KMS-11 (cell line): ENCODE results near the gene TPRN.

Experiments
- H2AFZ ChIP-seq: fragments of 200-600 bp; sonication (generic); 2 replicates; pipeline ENCODE4 v1.6.1; 2016; ENCODE audit warnings: antibody characterized with exemption, mixed run types, low read depth
- H3K27ac ChIP-seq: fragments of 200-600 bp; sonication (generic); 2 replicates; pipeline ENCODE4 v1.6.1; 2016; ENCODE audit warnings: mild to moderate bottlenecking, mixed run types
- H3K27me3 ChIP-seq: fragments of 200-600 bp; sonication (generic); 2 replicates; pipeline ENCODE4 v1.6.1; 2017; ENCODE audit warnings: mild to moderate bottlenecking, low read depth, mixed run types, moderate library complexity; ENCODE audit not compliant: insufficient read depth
- H3K36me3 ChIP-seq: fragments of 200-600 bp; sonication (generic); 2 replicates; pipeline ENCODE4 v1.6.1; 2017; ENCODE audit warnings: mild to moderate bottlenecking, mixed run types; ENCODE audit not compliant: insufficient read depth
- H3K4me1 ChIP-seq: fragments of 200-600 bp; sonication (generic); 2 replicates; pipeline ENCODE4 v1.6.1; 2016; ENCODE audit warnings: mild to moderate bottlenecking, low read depth, mixed run types; ENCODE audit not compliant: poor library complexity, severe bottlenecking
- H3K4me2 ChIP-seq: fragments of 200-600 bp; sonication (generic); 2 replicates; pipeline ENCODE4 v1.7.0; 2016; ENCODE audit warnings: mild to moderate bottlenecking, mixed run types
- H3K4me3 ChIP-seq: fragments of 200-600 bp; sonication (generic); IDR thresholded peaks from 2 replicates; pipeline ENCODE4 v1.6.1; 2017; ENCODE audit warnings: low read depth, low read length, mixed read lengths; ENCODE audit not compliant: insufficient read depth
- H3K79me2 ChIP-seq: fragments of 200-600 bp; sonication (generic); 2 replicates; pipeline ENCODE4 v1.6.1; 2016; ENCODE audit warnings: low read depth, mixed run types; ENCODE audit not compliant: insufficient read depth
- H3K9ac ChIP-seq: fragments of 200-600 bp; sonication (generic); 2 replicates; pipeline ENCODE4 v1.6.1; 2016; ENCODE audit warnings: mild to moderate bottlenecking, mixed run types
- H4K20me1 ChIP-seq: fragments of 200-600 bp; sonication (generic); 2 replicates; pipeline ENCODE4 v1.6.1; 2016; ENCODE audit warnings: mild to moderate bottlenecking, mixed run types; ENCODE audit not compliant: insufficient read depth
- TF ChIP-seq, protein P1 (sequence below): fragments of 200-600 bp; sonication (generic); conservative IDR thresholded peaks from 2 replicates; pipeline ENCODE4 v1.6.1; 2017; ENCODE audit warnings: low read depth, mild to moderate bottlenecking, antibody characterized with exemption, low read length, moderate library complexity, mixed read lengths

The TPRN gene

DNA sequence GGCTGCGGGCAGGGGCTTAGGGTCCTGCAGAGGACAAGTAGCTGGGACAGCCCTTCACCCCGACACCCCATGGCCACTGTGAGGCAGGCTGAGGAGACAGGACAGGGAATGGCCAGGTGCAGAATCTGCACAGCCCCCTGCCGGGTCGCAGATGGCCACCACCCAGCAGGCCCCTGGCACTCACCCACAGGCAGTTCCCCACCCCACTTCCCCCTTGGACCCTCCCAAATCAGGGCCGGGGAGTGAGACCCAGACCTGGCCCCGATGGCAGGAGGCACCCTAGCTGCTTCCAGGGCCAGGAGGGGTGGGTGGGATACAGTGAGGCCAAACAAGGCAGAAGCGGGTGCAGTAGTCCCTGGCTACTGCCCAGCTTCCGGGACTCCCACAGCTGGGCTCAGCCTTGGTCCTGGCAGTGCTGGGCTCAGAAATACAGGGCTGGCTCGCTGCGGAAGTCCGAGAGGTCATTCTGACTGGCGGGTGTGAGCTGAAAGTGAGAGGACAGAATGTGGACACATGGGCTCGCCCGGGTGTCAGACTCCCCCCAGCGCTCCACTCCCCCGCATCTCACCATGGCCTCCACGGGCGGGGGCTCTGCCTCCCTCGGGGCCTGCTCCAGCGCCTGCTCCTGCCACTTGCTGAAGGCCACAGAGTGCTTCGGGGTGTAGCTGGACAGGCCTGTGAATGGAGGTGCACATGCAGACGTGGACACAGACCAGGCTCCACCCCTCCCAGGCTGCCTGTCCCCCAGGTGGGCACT lies 8.7 kb downstream of the TPRN start:
- Histone ChIP-seq H4K20me1 (no peaks in the 10 kb centered on the region), H3K9ac (no peak overlapping the region), H3K36me3 (no peaks in the 10 kb centered on the region), H3K27ac (no peak overlapping the region), H3K27me3 (no peaks in the 10 kb centered on the region), H3K79me2 (peaks cover 25% of the 10 kb centered on the region), H3K4me2 (no peak overlapping the region), H3K4me3 (no peak overlapping the region), H2AFZ (no peak overlapping the region), H3K4me1 (peaks cover 19% of the 10 kb centered on the region)
- TF ChIP-seq, protein P1, sequence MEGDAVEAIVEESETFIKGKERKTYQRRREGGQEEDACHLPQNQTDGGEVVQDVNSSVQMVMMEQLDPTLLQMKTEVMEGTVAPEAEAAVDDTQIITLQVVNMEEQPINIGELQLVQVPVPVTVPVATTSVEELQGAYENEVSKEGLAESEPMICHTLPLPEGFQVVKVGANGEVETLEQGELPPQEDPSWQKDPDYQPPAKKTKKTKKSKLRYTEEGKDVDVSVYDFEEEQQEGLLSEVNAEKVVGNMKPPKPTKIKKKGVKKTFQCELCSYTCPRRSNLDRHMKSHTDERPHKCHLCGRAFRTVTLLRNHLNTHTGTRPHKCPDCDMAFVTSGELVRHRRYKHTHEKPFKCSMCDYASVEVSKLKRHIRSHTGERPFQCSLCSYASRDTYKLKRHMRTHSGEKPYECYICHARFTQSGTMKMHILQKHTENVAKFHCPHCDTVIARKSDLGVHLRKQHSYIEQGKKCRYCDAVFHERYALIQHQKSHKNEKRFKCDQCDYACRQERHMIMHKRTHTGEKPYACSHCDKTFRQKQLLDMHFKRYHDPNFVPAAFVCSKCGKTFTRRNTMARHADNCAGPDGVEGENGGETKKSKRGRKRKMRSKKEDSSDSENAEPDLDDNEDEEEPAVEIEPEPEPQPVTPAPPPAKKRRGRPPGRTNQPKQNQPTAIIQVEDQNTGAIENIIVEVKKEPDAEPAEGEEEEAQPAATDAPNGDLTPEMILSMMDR = no peak

GRCh38 chr9:137191245-137191644 lies 9.3 kb downstream of the TPRN start:
- Histone ChIP-seq H3K36me3 (no peaks in the 10 kb centered on the region), H3K27ac (no peak overlapping the region), H3K27me3 (no peaks in the 10 kb centered on the region), H2AFZ (no peak overlapping the region), H3K4me2 (no peak overlapping the region), H3K79me2 (peaks cover 31% of the 10 kb centered on the region), H3K4me3 (no peak overlapping the region), H3K4me1 (peaks cover 24% of the 10 kb centered on the region), H3K9ac (no peak overlapping the region), H4K20me1 (no peaks in the 10 kb centered on the region)
- TF ChIP-seq, protein P1 = no peak

DNA sequence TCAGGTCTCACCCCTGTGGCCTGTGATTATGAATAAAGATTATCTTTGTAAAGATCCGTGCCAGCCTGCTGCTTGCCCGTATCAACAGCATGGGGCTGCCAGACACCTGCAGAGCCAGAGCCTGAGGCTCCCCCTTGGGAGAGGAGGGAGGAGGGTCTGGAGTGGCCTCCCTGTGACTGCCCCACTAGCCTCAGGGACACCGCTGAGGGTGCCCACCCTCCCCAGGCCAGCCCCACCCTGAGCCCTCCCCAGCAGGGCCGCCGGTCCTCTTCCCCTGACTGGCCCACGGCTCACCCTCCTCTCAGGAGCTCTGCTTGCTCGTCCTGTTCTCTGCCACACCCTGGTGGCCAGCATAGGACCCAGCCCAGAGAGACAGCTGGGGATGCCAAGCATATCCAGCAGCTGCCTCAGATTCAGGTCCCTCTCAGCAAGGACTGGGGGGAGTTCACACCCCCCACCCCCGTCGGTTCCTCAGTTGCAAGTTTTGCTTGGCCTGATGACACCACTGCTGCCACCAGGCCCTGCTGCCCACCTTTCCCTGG lies 10.2 kb downstream of the TPRN start:
- H3K79me2 ChIP-seq = peaks cover 31% of the 10 kb centered on the region
- H3K27ac ChIP-seq = peak overlapping the region; percentile 90; the same call in 1 of the 2 replicates
- peak overlapping the region; percentile 81 for H3K4me2 ChIP-seq

DNA sequence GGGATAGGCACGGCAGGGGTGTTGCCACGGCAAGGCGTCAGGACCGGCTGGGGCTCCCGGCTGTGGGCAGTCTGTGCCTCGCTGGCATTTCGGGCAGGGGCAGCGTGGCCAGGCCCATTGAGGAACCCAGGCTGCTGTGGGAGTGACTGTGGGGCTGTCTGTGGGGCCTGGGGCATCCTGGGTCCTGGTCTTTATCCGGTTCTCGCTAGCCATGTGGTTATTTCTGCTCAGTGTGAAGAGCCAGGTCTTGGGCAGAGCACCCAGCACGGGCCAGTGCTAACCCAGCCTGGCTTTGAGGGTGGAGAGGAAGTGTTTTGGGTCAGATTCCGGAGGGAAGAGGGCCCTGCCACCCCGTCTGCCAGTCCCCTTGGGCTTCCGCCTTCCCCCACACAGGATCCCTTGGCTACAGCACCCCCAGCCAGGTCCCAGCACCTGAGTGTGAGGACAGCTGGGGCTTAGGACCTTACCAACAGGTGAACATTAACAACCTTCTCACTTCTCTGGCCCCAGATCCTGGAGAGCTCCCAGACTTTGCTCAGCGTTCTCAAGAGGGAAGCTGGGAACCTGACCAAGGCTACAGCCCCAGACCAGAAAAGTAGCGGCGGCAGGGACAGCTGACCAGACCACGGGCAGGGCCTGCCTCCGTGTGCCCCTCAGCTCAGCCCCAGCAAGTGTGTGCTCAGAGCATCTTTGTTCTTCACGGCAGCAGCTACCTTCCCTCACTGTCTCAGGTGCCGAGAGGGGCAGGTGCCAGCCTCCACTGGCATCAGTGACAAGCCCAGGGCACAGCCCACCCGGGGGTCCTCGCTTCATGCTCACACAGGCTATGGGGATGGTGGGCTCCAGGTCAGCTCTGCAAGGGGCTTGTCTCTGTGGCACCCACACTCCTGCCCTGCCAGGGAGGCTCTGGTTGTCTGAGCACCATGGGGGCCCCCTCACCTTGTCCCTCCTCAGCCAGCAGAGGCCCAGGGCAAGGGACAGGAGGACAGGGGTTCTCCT lies 10.9 kb downstream of the TPRN start:
- H3K27ac ChIP-seq = peak overlapping the region; percentile 90
- H3K9ac ChIP-seq = peak overlapping the region; percentile 81
- H3K27me3 ChIP-seq = no peaks in the 10 kb centered on the region
- no peaks in the 10 kb centered on the region for H4K20me1 ChIP-seq
- peak overlapping the region; percentile 60; the same call in 1 of the 2 replicates for H2AFZ ChIP-seq
- H3K4me2 ChIP-seq = peak overlapping the region; percentile 81
- TF ChIP-seq, protein P1 = no peak; the same call in 1 of the 2 replicates
- peaks cover 24% of the 10 kb centered on the region for H3K4me1 ChIP-seq
- H3K79me2 ChIP-seq = peaks cover 31% of the 10 kb centered on the region
- H3K4me3 ChIP-seq = no peak overlapping the region
- H3K36me3 ChIP-seq = no peaks in the 10 kb centered on the region

More for the DNA sequence above, 10.2 kb downstream of the TPRN start:
- Histone ChIP-seq H3K9ac (peak overlapping the region; percentile 81; the same call in 1 of the 2 replicates), H4K20me1 (no peaks in the 10 kb centered on the region), H3K4me1 (peaks cover 24% of the 10 kb centered on the region), H3K36me3 (no peaks in the 10 kb centered on the region), H3K4me3 (no peak overlapping the region), H2AFZ (no peak overlapping the region), H3K27me3 (no peaks in the 10 kb centered on the region)
- TF ChIP-seq, protein P1 = no peak
